SK-N-SH treated with all-trans-retinoic acid at 6 μM for 48 hours (cell line): ENCODE results near the gene LPIN1.

Experiments used
- ESRRG ChIP-seq: fragments of 250-450 bp; sonication (Bioruptor Pico); IDR thresholded peaks from 2 replicates; pipeline ENCODE4 v1.6.1; 2021; ENCODE audit warnings: mild to moderate bottlenecking
- ISL1 ChIP-seq: fragments of 250-450 bp; sonication (Bioruptor Pico); IDR thresholded peaks from 2 replicates; pipeline ENCODE4 v2.1.2; 2022; ENCODE audit warnings: mild to moderate bottlenecking, moderate library complexity
- OSR1 ChIP-seq: fragments of 250-450 bp; sonication (Bioruptor Pico); IDR thresholded peaks from 2 replicates; pipeline ENCODE4 v1.8.0; 2022; ENCODE audit warnings: moderate library complexity, mild to moderate bottlenecking, inconsistent platforms
- PATZ1 ChIP-seq: fragments of 250-450 bp; sonication (Bioruptor Pico); IDR thresholded peaks from 2 replicates; pipeline ENCODE4 v1.8.0; 2020; ENCODE audit warnings: mild to moderate bottlenecking, moderate library complexity, borderline replicate concordance
- SNAI2 ChIP-seq: fragments of 250-450 bp; sonication (Bioruptor Pico); IDR thresholded peaks from 2 replicates; pipeline ENCODE4 v1.5.0; 2020; ENCODE audit warnings: mild to moderate bottlenecking, moderate library complexity
- TCF4 ChIP-seq: fragments of 250-450 bp; sonication (Bioruptor Pico); IDR thresholded peaks from 2 replicates; pipeline ENCODE4 v1.8.0; 2021; ENCODE audit warnings: mild to moderate bottlenecking, moderate library complexity, borderline replicate concordance
- ZFP3 ChIP-seq: fragments of 250-450 bp; sonication (Bioruptor Pico); IDR thresholded peaks from 2 replicates; pipeline ENCODE4 v1.5.0; 2020; ENCODE audit warnings: mild to moderate bottlenecking, moderate library complexity
- ZFP30 ChIP-seq: fragments of 450-650 bp; formaldehyde crosslinking; IDR thresholded peaks from 2 replicates; pipeline ENCODE4 v1.5.0; 2022; ENCODE audit warnings: mild to moderate bottlenecking, moderate library complexity

- TF ChIP-seq OSR1 (no peak), ISL1 (CRISPR knock-in tag) (no peak), ZFP3 (no peak), PATZ1 (CRISPR knock-in tag) (no peak), ZFP30 (CRISPR knock-in tag) (no peak), SNAI2 (CRISPR knock-in tag) (no peak), TCF4 (CRISPR knock-in tag) (no peak), ESRRG (CRISPR knock-in tag) (no peak)
These were observed 32.6 kb upstream of the LPIN1 start for GRCh38 chr2:11713815-11714214.
